GM12878 (cell line): ENCODE results near the gene TEX13B. TPM values are rescaled to one million over a fixed set of nuclear protein-coding genes. Genes with fewer than 3 reads are reported as not detected.

Experiments
- ATAC-seq: fragments of 200-7000 bp; cut with Tn5 transposase; 3 replicates; pipeline ENCODE4 v1.9.1; 2020; ENCODE audit warnings: mild to moderate bottlenecking, moderate library complexity
- BruUV-seq: library from RNA; stranded (reverse); fragments of 400-500 nt; replicated peaks from 2 replicates; lab custom pipeline; 2021; lab: Mats Ljungman, UMichigan
- CTCF ChIA-PET: fragments of 300-600 bp; sonication (Branson Sonifier 250); formaldehyde crosslinking; extraction: SDS; loops from one replicate; lab custom pipeline; 2021; ENCODE audit warnings: inconsistent platforms; lab: Yijun Ruan, JAX
- POLR2A ChIA-PET: fragments of 350-600 bp; formaldehyde crosslinking; extraction: SDS; loops from one replicate; lab custom pipeline; 2021; ENCODE audit warnings: inconsistent platforms; lab: Charles Lee
- RAD21 ChIA-PET: fragments of 300-600 bp; sonication (Branson Sonifier 250); formaldehyde crosslinking; loops from one replicate; lab custom pipeline; 2023; ENCODE audit warnings: antibody characterized with exemption; ENCODE audit not compliant: unreplicated experiment; lab: Charles Lee
- SMC1A ChIA-PET: fragments of 300-600 bp; sonication (Branson Sonifier 250); formaldehyde crosslinking; loops from one replicate; lab custom pipeline; 2023; ENCODE audit not compliant: unreplicated experiment, uncharacterized antibody; lab: Charles Lee
- DNase-seq: peaks from one replicate; pipeline ENCODE4 v3.0.0-alpha.2; 2011; ENCODE audit warnings: low read depth, low spot score
- FAIRE-seq: peaks from 3 replicates; lab custom pipeline; 2011; peaks lifted over from hg19 to GRCh38; lab: Jason Lieb, UNC
- H2AFZ ChIP-seq: 2 replicates; pipeline ENCODE4 v1.6.0; 2011; ENCODE audit warnings: low read depth, low read length, control low read depth; ENCODE audit not compliant: control insufficient read depth
- H3K27ac ChIP-seq: 2 replicates; pipeline ENCODE4 v1.5.1; 2011; ENCODE audit warnings: control low read depth; ENCODE audit not compliant: control insufficient read depth, insufficient read depth
- H3K27me3 ChIP-seq, 2 experiments: replicated peaks in 1 of 2; 2 replicates each; pipeline versions ENCODE4 v1.6.0 to v1.6.1; 2011; ENCODE audit warnings: low read length in 1 of 2; ENCODE audit not compliant: control insufficient read depth in 2 of 2, insufficient read depth in 2 of 2
- H3K36me3 ChIP-seq, 2 experiments: 2 replicates each; pipeline ENCODE4 v1.5.1; 2011; ENCODE audit warnings: low read length in 1 of 2; ENCODE audit not compliant: control insufficient read depth in 2 of 2, insufficient read depth in 2 of 2
- H3K4me1 ChIP-seq: 2 replicates; pipeline ENCODE4 v1.6.1; 2011; ENCODE audit warnings: mild to moderate bottlenecking, low read length, moderate library complexity, mixed read lengths; ENCODE audit not compliant: control insufficient read depth, insufficient read depth
- H3K4me2 ChIP-seq: 2 replicates; pipeline ENCODE4 v1.6.0; 2011; ENCODE audit warnings: control low read depth; ENCODE audit not compliant: control insufficient read depth, insufficient read depth
- H3K4me3 ChIP-seq: fragments of 200-600 bp; sonication (generic); 2 replicates; pipeline ENCODE4 v1.5.1; 2016
- H3K79me2 ChIP-seq: 2 replicates; pipeline ENCODE4 v1.6.0; 2011; ENCODE audit warnings: low read length; ENCODE audit not compliant: control insufficient read depth, insufficient read depth
- H3K9ac ChIP-seq: 2 replicates; pipeline ENCODE4 v1.8.0; 2011; ENCODE audit warnings: low read length, control low read depth, mixed read lengths; ENCODE audit not compliant: control insufficient read depth, insufficient read depth
- H3K9me3 ChIP-seq: replicated peaks from 3 replicates; pipeline ENCODE4 v1.5.1; 2011; ENCODE audit warnings: mild to moderate bottlenecking, low read length; ENCODE audit not compliant: control insufficient read depth, insufficient read depth
- H4K20me1 ChIP-seq: 2 replicates; pipeline ENCODE4 v1.6.0; 2011; ENCODE audit not compliant: control insufficient read depth, insufficient read depth
- CHD1 ChIP-seq: IDR thresholded peaks from 2 replicates; pipeline ENCODE4 v1.6.1; 2012; ENCODE audit warnings: low read depth, low read length, improper control_type of control experiment
- CREB1 ChIP-seq: IDR thresholded peaks from 2 replicates; pipeline ENCODE4 v1.6.1; 2012; ENCODE audit warnings: low read depth, mild to moderate bottlenecking, inconsistent platforms
- EZH2 ChIP-seq: IDR thresholded peaks from 2 replicates; pipeline ENCODE4 v1.6.1; 2012; ENCODE audit warnings: low read depth, mild to moderate bottlenecking, control low read depth, inconsistent platforms, low read length, borderline replicate concordance; ENCODE audit not compliant: control insufficient read depth
- MYB ChIP-seq: fragments of 150-350 bp; IDR thresholded peaks from 2 replicates; pipeline ENCODE4 v1.6.1; 2014; ENCODE audit warnings: mild to moderate bottlenecking, low read depth, low read length, borderline replicate concordance
- NFIC ChIP-seq: IDR thresholded peaks from 2 replicates; pipeline ENCODE4 v1.6.1; 2012; ENCODE audit warnings: low read depth, mild to moderate bottlenecking, inconsistent platforms, low read length, moderate library complexity
- PAX8 ChIP-seq: fragments of 450-650 bp; IDR thresholded peaks from 2 replicates; pipeline ENCODE4 v1.6.1; 2017; ENCODE audit warnings: mild to moderate bottlenecking, moderate library complexity
- PML ChIP-seq: IDR thresholded peaks from 2 replicates; pipeline ENCODE4 v1.6.1; 2012; ENCODE audit warnings: low read length, inconsistent platforms
- RAD21 ChIP-seq: IDR thresholded peaks from 2 replicates; pipeline ENCODE4 v1.6.1; 2011; ENCODE audit warnings: mild to moderate bottlenecking, low read depth, low read length, moderate library complexity; ENCODE audit not compliant: insufficient read depth
- SPI1 ChIP-seq: IDR thresholded peaks from 2 replicates; pipeline ENCODE4 v1.6.1; 2011; ENCODE audit warnings: low read depth, mild to moderate bottlenecking, low read length, moderate library complexity, borderline replicate concordance; ENCODE audit not compliant: insufficient read depth
- SUPT20H ChIP-seq: IDR thresholded peaks from 2 replicates; pipeline ENCODE4 v1.6.1; 2011; ENCODE audit warnings: low read depth, mild to moderate bottlenecking, low read length, moderate library complexity, borderline replicate concordance; ENCODE audit not compliant: control insufficient read depth
- TCF7 ChIP-seq: IDR thresholded peaks from 2 replicates; pipeline ENCODE4 v1.6.1; 2014; ENCODE audit warnings: antibody characterized with exemption, borderline replicate concordance
- WRNIP1 ChIP-seq: IDR thresholded peaks from 2 replicates; pipeline ENCODE4 v1.6.1; 2011; ENCODE audit warnings: low read depth, low read length, improper control_type of control experiment, borderline replicate concordance
- YY1 ChIP-seq: IDR thresholded peaks from 2 replicates; pipeline ENCODE4 v1.6.1; 2011; ENCODE audit warnings: low read depth, mild to moderate bottlenecking, low read length
- ZBTB11 ChIP-seq: fragments of 450-650 bp; formaldehyde crosslinking; IDR thresholded peaks from 2 replicates; pipeline ENCODE4 v1.5.0; 2022; ENCODE audit warnings: mild to moderate bottlenecking, missing genetic modification characterization
- WGBS: methylation state at CpG from one replicate; pipeline ENCODE4 v1.1.6; 2016; ENCODE audit warnings: low lambda C conversion rate; ENCODE audit not compliant: insufficient replicate concordance, insufficient coverage; ENCODE audit errors: missing lambda C conversion rate; 5-methylcytosine and 5-hydroxymethylcytosine counted together
- in situ Hi-C: fragments of 300-500 bp; cut with MboI; formaldehyde crosslinking; loops from 9 replicates; pipeline ENCODE4 v1.14.3; 2018; ENCODE audit warnings: mixed read lengths
- intact Hi-C: fragments of 100-400 bp; cut with micrococcal nuclease; formaldehyde crosslinking; loops from one replicate; pipeline ENCODE4 v1.14.2; 2022; ENCODE audit not compliant: unreplicated experiment
- polyA plus RNA-seq, 11 experiments: library from polyadenylated mRNA; depleted of rRNA in 4 of 11; unstranded in 6 of 11; stranded (reverse) in 5 of 11; fragments of >200 nt; fragmentation: Nextera tagmentation in 4 of 11; fragmentation: Illumina TruSeq in 1 of 11; extraction: Ambion mirVana in 4 of 11; extraction: Trizol in 1 of 11; gene quantifications; 1 replicate in 1 of 11; 2 replicates in 10 of 11; pipeline versions ENCODE4 v1.2.1 to v1.2.3, GENCODE V29; 2011 to 2016; ENCODE audit warnings: inconsistent platforms in 2 of 11, missing spikeins in 2 of 11, low read depth in 1 of 11
- total RNA-seq, 4 experiments: library from RNA; depleted of rRNA in 3 of 4; stranded (reverse); fragments of >200 nt in 3 of 4; fragmentation: Illumina TruSeq in 1 of 4; extraction: Trizol in 1 of 4; gene quantifications; 2 replicates each; pipeline versions ENCODE4 v1.2.1 to v1.2.3, GENCODE V29; 2013 to 2021

The TEX13B gene
- total and polyA plus RNA-seq, 10 of the 15 experiments (the other 5 are each of a cell fraction or from before 2014, with no cell fraction given): not detected

DNA sequence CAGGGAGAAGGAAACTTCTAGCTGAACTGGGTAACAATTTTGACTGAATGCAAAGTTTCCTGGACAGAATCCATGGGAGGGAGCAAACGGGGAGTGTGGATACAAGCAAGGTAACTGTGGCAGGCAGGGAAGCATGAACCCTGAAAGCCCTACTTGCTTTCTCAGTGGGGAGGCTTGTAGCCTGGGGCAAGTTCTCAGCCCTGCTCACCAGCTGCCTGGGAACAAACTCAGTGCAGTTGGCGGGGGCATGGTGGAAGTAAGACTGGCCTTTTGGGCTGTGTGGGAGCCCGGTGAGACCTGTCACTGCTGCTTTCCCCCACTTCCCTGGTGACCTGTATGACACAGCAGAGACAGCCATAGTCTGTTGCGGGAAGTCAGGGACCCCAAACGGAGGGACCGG lies 14.0 kb upstream of the TEX13B start:
- no TSS peak for BruUV-seq
- no peaks in the 10 kb centered on the region for H4K20me1 ChIP-seq
- H3K79me2 ChIP-seq: no peaks in the 10 kb centered on the region
- RAD21 ChIA-PET: no interaction called here
- H3K9ac ChIP-seq: no peak overlapping the region
- no peak for TF ChIP-seq PML
- TF ChIP-seq RAD21: no peak
- no peak for TF ChIP-seq SPI1
- no peak for TF ChIP-seq CHD1
- no peak for TF ChIP-seq EZH2
- no peak for TF ChIP-seq WRNIP1
- in situ Hi-C loops: no loop called here
- no peak overlapping the region for H3K27ac ChIP-seq
- DNase-seq: no peak
- ATAC-seq: no peak
- FAIRE-seq: no peak
- H2AFZ ChIP-seq: no peak overlapping the region
- intact Hi-C loops: no loop called here
- no peaks in the 10 kb centered on the region; the same call in 2 of the 3 replicates for H3K9me3 ChIP-seq
- no peak overlapping the region for H3K4me3 ChIP-seq
- CTCF ChIA-PET: interaction anchor here (1.5 kb wide), 1 partner anchor 18 kb away, joined by 3 read pairs; no protein-coding TSS in a partner anchor
- SMC1A ChIA-PET: no interaction called here
- no peaks in the 10 kb centered on the region for H3K4me1 ChIP-seq
- 52% methylated on average over 6 of the region's 6 CpGs for WGBS
- no peaks in the 10 kb centered on the region for H3K27me3 ChIP-seq
- POLR2A ChIA-PET: no interaction called here
- no peaks in the 10 kb centered on the region for H3K36me3 ChIP-seq
- no peak overlapping the region for H3K4me2 ChIP-seq

GRCh38 chrX:107985033-107985432 lies 2.9 kb upstream of the TEX13B start:
- Histone ChIP-seq H3K4me3 (no peak overlapping the region), H3K9me3 (no peaks in the 10 kb centered on the region), H3K4me1 (no peaks in the 10 kb centered on the region), H4K20me1 (no peaks in the 10 kb centered on the region), H3K4me2 (no peak overlapping the region), H3K79me2 (no peaks in the 10 kb centered on the region), H2AFZ (no peak overlapping the region), H3K27me3 (no peaks in the 10 kb centered on the region; a peak in 1 of 4 replicates), H3K36me3 (no peaks in the 10 kb centered on the region), H3K27ac (no peak overlapping the region), H3K9ac (no peak overlapping the region)
- ChIA-PET SMC1A (no interaction called here), POLR2A (no interaction called here), RAD21 (no interaction called here), CTCF (no interaction called here)
- no peak for FAIRE-seq
- intact Hi-C loops (no loop called here), in situ Hi-C loops (no loop called here)
- 0% methylated on average over 2 of the region's 2 CpGs for WGBS
- no peak for DNase-seq
- ATAC-seq: no peak
- BruUV-seq: no TSS peak
- no peak for TF ChIP-seq WRNIP1
- no peak for TF ChIP-seq YY1
- no peak for TF ChIP-seq TCF7
- no peak for TF ChIP-seq CREB1
- TF ChIP-seq NFIC: no peak
- TF ChIP-seq ZBTB11: no peak
- no peak for TF ChIP-seq PAX8
- TF ChIP-seq MYB: no peak
- TF ChIP-seq SUPT20H: no peak
